Measurements from ENCODE around the gene SNED1.

GRCh38 chr2:241132538-241133435 is 134.4 kb downstream of the SNED1 start:
- TF ChIP-seq POLR2AphosphoS5 (IDR thresholded peaks at IDR 0.05; ENCODE audit: low read depth, low read length) (no peak), TAF1 (IDR thresholded peaks at IDR 0.05; ENCODE audit: borderline replicate concordance, insufficient read depth, low read length) (no peak)
